Trophoblast cell (in vitro differentiated cells and primary cell): ENCODE data around the gene GAL3ST2.
"Not testable (repeated sequence)": the region's sequence is repeated elsewhere in the genome, so short reads cannot be mapped to it uniquely, and the experiment has no call there.

Experiments
- DNase-seq, 2 donors: peaks; one replicate each; pipeline ENCODE4 v3.0.0-alpha.2; 2016
- H2AFZ ChIP-seq: 2 replicates; pipeline ENCODE4 v1.6.1; 2013; ENCODE audit warnings: low read length, moderate library complexity, mild to moderate bottlenecking; ENCODE audit not compliant: insufficient read depth, poor library complexity
- H2AK5ac ChIP-seq: 2 replicates; pipeline ENCODE4 v1.6.1; 2013; ENCODE audit warnings: mild to moderate bottlenecking, low read length
- H2BK120ac ChIP-seq: 2 replicates; pipeline ENCODE4 v1.6.1; 2013; ENCODE audit warnings: low read length, mild to moderate bottlenecking, moderate library complexity; ENCODE audit not compliant: insufficient read depth, poor library complexity
- H2BK12ac ChIP-seq: 2 replicates; pipeline ENCODE4 v1.6.1; 2013; ENCODE audit warnings: mild to moderate bottlenecking, low read length, moderate library complexity
- H2BK5ac ChIP-seq: 2 replicates; pipeline ENCODE4 v1.6.1; 2013; ENCODE audit warnings: low read length, low read depth, moderate library complexity, mild to moderate bottlenecking; ENCODE audit not compliant: poor library complexity
- H3K14ac ChIP-seq: 2 replicates; pipeline ENCODE4 v1.6.1; 2013; ENCODE audit warnings: mild to moderate bottlenecking, low read length
- H3K18ac ChIP-seq: 2 replicates; pipeline ENCODE4 v1.6.1; 2013; ENCODE audit warnings: mild to moderate bottlenecking, low read length
- H3K23ac ChIP-seq: 2 replicates; pipeline ENCODE4 v1.6.1; 2013; ENCODE audit warnings: low read length
- H3K27ac ChIP-seq: 2 replicates; pipeline ENCODE4 v1.5.1; 2013; ENCODE audit warnings: low read depth, mild to moderate bottlenecking, inconsistent platforms, low read length, moderate library complexity
- H3K27me3 ChIP-seq: 2 replicates; pipeline ENCODE4 v1.6.1; 2013; ENCODE audit warnings: inconsistent platforms, mild to moderate bottlenecking, low read length, moderate library complexity; ENCODE audit not compliant: insufficient read depth
- H3K36me3 ChIP-seq, 2 experiments: 1 replicate in 1 of 2; 2 replicates in 1 of 2; pipeline ENCODE4 v1.6.1; 2013; ENCODE audit warnings: low read length in 2 of 2, mild to moderate bottlenecking in 2 of 2, moderate library complexity in 1 of 2; ENCODE audit not compliant: insufficient read depth in 2 of 2, control insufficient read depth in 1 of 2
- H3K4ac ChIP-seq: 2 replicates; pipeline ENCODE4 v1.6.1; 2013; ENCODE audit warnings: low read depth, mild to moderate bottlenecking, low read length, moderate library complexity
- H3K4me1 ChIP-seq, 2 experiments: 1 replicate in 1 of 2; 2 replicates in 1 of 2; pipeline ENCODE4 v1.6.1; 2013; ENCODE audit warnings: low read length in 2 of 2, mild to moderate bottlenecking in 2 of 2, moderate library complexity in 1 of 2; ENCODE audit not compliant: insufficient read depth in 2 of 2, control insufficient read depth in 1 of 2
- H3K4me2 ChIP-seq: 2 replicates; pipeline ENCODE4 v1.6.1; 2013; ENCODE audit warnings: inconsistent platforms, mild to moderate bottlenecking, low read length, moderate library complexity
- H3K4me3 ChIP-seq: 2 replicates; pipeline ENCODE4 v1.5.1; 2013; ENCODE audit warnings: mild to moderate bottlenecking, low read depth, low read length, inconsistent platforms
- H3K79me1 ChIP-seq: one replicate; pipeline ENCODE4 v1.6.1; 2013; ENCODE audit warnings: low read length
- H3K79me2 ChIP-seq: 2 replicates; pipeline ENCODE4 v1.6.1; 2013; ENCODE audit warnings: low read length, mild to moderate bottlenecking; ENCODE audit not compliant: control insufficient read depth, insufficient read depth, poor library complexity
- H3K9ac ChIP-seq: 2 replicates; pipeline ENCODE4 v1.6.1; 2013; ENCODE audit warnings: mild to moderate bottlenecking, low read length
- H3K9me3 ChIP-seq: 2 replicates; pipeline ENCODE4 v1.6.1; 2013; ENCODE audit warnings: low read depth, mild to moderate bottlenecking, control low read depth, inconsistent platforms, low read length; ENCODE audit not compliant: insufficient read depth
- H4K12ac ChIP-seq: 2 replicates; pipeline ENCODE4 v1.6.1; 2013; ENCODE audit warnings: low read depth, mild to moderate bottlenecking, low read length, moderate library complexity
- H4K8ac ChIP-seq: 2 replicates; pipeline ENCODE4 v1.6.1; 2013; ENCODE audit warnings: low read depth, mild to moderate bottlenecking, low read length, moderate library complexity
- H4K91ac ChIP-seq: one replicate; pipeline ENCODE4 v1.6.1; 2013; ENCODE audit warnings: low read depth, mild to moderate bottlenecking, low read length, moderate library complexity
- WGBS: extraction: QIAGEN DNeasy Blood & Tissue Kit; methylation state at CpG from one replicate; pipeline ENCODE4 v1.1.7; 2013; ENCODE audit warnings: missing lambda C conversion rate; ENCODE audit not compliant: insufficient read length, insufficient coverage; ENCODE audit errors: extremely low coverage; 5-methylcytosine and 5-hydroxymethylcytosine counted together

Gene GAL3ST2

GRCh38 chr2:241788135-241788534, 11.5 kb downstream of the GAL3ST2 start:
- Histone ChIP-seq H2BK5ac (no peak overlapping the region), H3K4me2 (no peak overlapping the region), H3K9ac (no peak overlapping the region), H4K8ac (no peak overlapping the region), H3K4me1 (no peaks in the 10 kb centered on the region), H3K4me3 (no peak overlapping the region), H2BK120ac (no peak overlapping the region), H2AFZ (no peak overlapping the region), H3K27ac (no peak overlapping the region), H3K18ac (no peak overlapping the region), H3K23ac (no peak overlapping the region), H4K12ac (no peak overlapping the region), H3K79me2 (no peaks in the 10 kb centered on the region), H3K27me3 (no peaks in the 10 kb centered on the region), H2BK12ac (no peak overlapping the region), H3K9me3 (no peaks in the 10 kb centered on the region), H3K36me3 (no peaks in the 10 kb centered on the region), H3K79me1 (no peaks in the 10 kb centered on the region), H3K4ac (no peak overlapping the region), H3K14ac (no peak overlapping the region), H2AK5ac (no peak overlapping the region), H4K91ac (no peak overlapping the region)
- DNase-seq, result no peak
- WGBS, result no CpG with 5 or more reads among the region's 4 CpGs

- Histone ChIP-seq H3K4ac (no peak overlapping the region), H4K91ac (no peak overlapping the region), H3K4me3 (no peak overlapping the region), H4K12ac (no peak overlapping the region), H3K36me3 (no peaks in the 10 kb centered on the region), H2BK120ac (no peak overlapping the region), H3K23ac (no peak overlapping the region), H3K79me1 (no peaks in the 10 kb centered on the region), H3K18ac (no peak overlapping the region), H3K9ac (no peak overlapping the region), H3K4me1 (no peaks in the 10 kb centered on the region), H3K27me3 (no peaks in the 10 kb centered on the region), H2BK5ac (no peak overlapping the region), H3K4me2 (no peak overlapping the region), H2BK12ac (no peak overlapping the region), H3K79me2 (no peaks in the 10 kb centered on the region), H3K9me3 (no peaks in the 10 kb centered on the region), H2AK5ac (no peak overlapping the region), H2AFZ (no peak overlapping the region), H3K14ac (no peak overlapping the region), H4K8ac (no peak overlapping the region), H3K27ac (no peak overlapping the region)
- no peak for DNase-seq
- no CpG with 5 or more reads among the region's 3 CpGs for WGBS
These were observed 11.9 kb downstream of the GAL3ST2 start for GRCh38 chr2:241788572-241788971.

GRCh38 chr2:241791385-241791784, 14.8 kb downstream of the GAL3ST2 start:
- H3K4ac ChIP-seq, H3K14ac ChIP-seq, H3K27me3 ChIP-seq, H3K79me1 ChIP-seq, H3K27ac ChIP-seq, H2AFZ ChIP-seq, H3K9me3 ChIP-seq, H3K36me3 ChIP-seq, H4K12ac ChIP-seq, H4K91ac ChIP-seq, H2AK5ac ChIP-seq, DNase-seq, H3K18ac ChIP-seq, H3K4me3 ChIP-seq, H3K79me2 ChIP-seq, H2BK120ac ChIP-seq, H3K4me2 ChIP-seq, H4K8ac ChIP-seq, H3K9ac ChIP-seq, H2BK12ac ChIP-seq, H3K4me1 ChIP-seq, H3K23ac ChIP-seq, H2BK5ac ChIP-seq: not testable (repeated sequence)
- WGBS, result no CpG with 5 or more reads among the region's 3 CpGs

GRCh38 chr2:241793385-241793784, 16.8 kb downstream of the GAL3ST2 start:
- no peak overlapping the region for H2AFZ ChIP-seq
- H4K91ac ChIP-seq, result no peak overlapping the region
- H3K27ac ChIP-seq, result no peak overlapping the region
- no peak overlapping the region for H2BK12ac ChIP-seq
- no peaks in the 10 kb centered on the region for H3K27me3 ChIP-seq
- peaks cover 6% of the 10 kb centered on the region for H3K9me3 ChIP-seq
- H2BK5ac ChIP-seq, result no peak overlapping the region
- no peaks in the 10 kb centered on the region for H3K79me1 ChIP-seq
- H3K23ac ChIP-seq, result no peak overlapping the region
- no peak overlapping the region for H4K12ac ChIP-seq
- no peaks in the 10 kb centered on the region for H3K4me1 ChIP-seq
- DNase-seq, result no peak
- no peak overlapping the region for H3K18ac ChIP-seq
- no peak overlapping the region for H3K4ac ChIP-seq
- no peak overlapping the region for H2AK5ac ChIP-seq
- no CpG with 5 or more reads among the region's 5 CpGs for WGBS
- H2BK120ac ChIP-seq, result no peak overlapping the region
- no peak overlapping the region for H4K8ac ChIP-seq
- H3K36me3 ChIP-seq, result no peaks in the 10 kb centered on the region
- H3K79me2 ChIP-seq, result no peaks in the 10 kb centered on the region
- no peak overlapping the region for H3K4me3 ChIP-seq
- H3K14ac ChIP-seq, result no peak overlapping the region
- H3K4me2 ChIP-seq, result no peak overlapping the region
- H3K9ac ChIP-seq, result no peak overlapping the region
